ENCODE measurements around the gene CRBN.

Gene CRBN

GRCh38 chr3:3109407-3110298 lies 69.8 kb downstream of the CRBN start:
- peak in 2 of 3 experiments; percentile 60 to 67 for DNase-seq

GRCh38 chr3:3107858-3108257 lies 71.6 kb downstream of the CRBN start:
- DNase-seq: no peak

- DNase-seq: no peak
These were observed 72.3 kb downstream of the CRBN start for GRCh38 chr3:3107181-3107580.

- DNase-seq: no peak
These were observed 73.7 kb downstream of the CRBN start for GRCh38 chr3:3105815-3106214.

- no peak for DNase-seq
These were observed 74.2 kb downstream of the CRBN start for GRCh38 chr3:3105246-3105645.

- no peak for DNase-seq
These were observed 76.7 kb downstream of the CRBN start for GRCh38 chr3:3102751-3103150.

GRCh38 chr3:3101660-3102458 lies 77.6 kb downstream of the CRBN start:
- DNase-seq: no peak

Measured in NCI-H1417 (cell line).